GM12891 (cell line): ENCODE measurements around the gene TCTA.

Source experiments
- DNase-seq: peaks from one replicate; pipeline ENCODE4 v3.0.0; 2011; ENCODE audit warnings: low spot score; ENCODE audit not compliant: insufficient read length
- FAIRE-seq: peaks from 2 replicates; lab custom pipeline; 2011; peaks lifted over from hg19 to GRCh38; lab: Jason Lieb, UNC
- PAX5 ChIP-seq: IDR thresholded peaks from 2 replicates; pipeline ENCODE4 v1.6.1; 2011; ENCODE audit warnings: low read length, moderate library complexity, mild to moderate bottlenecking; ENCODE audit not compliant: insufficient read depth, severe bottlenecking
- POLR2A ChIP-seq: IDR thresholded peaks from 2 replicates; pipeline ENCODE4 v1.6.1; 2011; ENCODE audit warnings: low read depth, low read length, control low read depth
- POLR2AphosphoS5 ChIP-seq: IDR thresholded peaks from 2 replicates; pipeline ENCODE4 v1.6.1; 2011; ENCODE audit warnings: low read depth, low read length, control low read depth
- POU2F2 ChIP-seq: IDR thresholded peaks from 2 replicates; pipeline ENCODE4 v1.6.1; 2011; ENCODE audit warnings: low read depth, mild to moderate bottlenecking, control low read depth, low read length, moderate library complexity
- SPI1 ChIP-seq: IDR thresholded peaks from 2 replicates; pipeline ENCODE4 v1.6.1; 2011; ENCODE audit warnings: low read depth, low read length, control low read depth
- TAF1 ChIP-seq: IDR thresholded peaks from 2 replicates; pipeline ENCODE4 v1.6.1; 2011; ENCODE audit warnings: low read depth, low read length, control low read depth

TCTA gene

GRCh38 chr3:49410066-49410845, 2.0 kb upstream of the TCTA start:
- no peak for TF ChIP-seq POLR2AphosphoS5
- TF ChIP-seq PAX5: no peak
- TF ChIP-seq TAF1: no peak
- TF ChIP-seq POU2F2: no peak
- no peak for TF ChIP-seq SPI1
- no peak for TF ChIP-seq POLR2A
- FAIRE-seq (no peak), DNase-seq (no peak)

- FAIRE-seq: no peak
- no peak for TF ChIP-seq PAX5
- TF ChIP-seq POLR2A: no peak
- TF ChIP-seq POU2F2: no peak
- no peak for TF ChIP-seq TAF1
- TF ChIP-seq POLR2AphosphoS5: no peak
- no peak for TF ChIP-seq SPI1
- no peak for DNase-seq
These were observed 1.2 kb upstream of the TCTA start for GRCh38 chr3:49410846-49411534.

GRCh38 chr3:49411535-49411967, 672 bp upstream of the TCTA start:
- FAIRE-seq (no peak), DNase-seq (no peak)
- TF ChIP-seq SPI1: no peak
- no peak for TF ChIP-seq POLR2A
- TF ChIP-seq POU2F2: no peak
- TF ChIP-seq TAF1: no peak
- no peak for TF ChIP-seq POLR2AphosphoS5
- no peak for TF ChIP-seq PAX5

GRCh38 chr3:49412632-49413337, 562 bp downstream of the TCTA start:
- FAIRE-seq (no peak), DNase-seq (no peak)
- no peak for TF ChIP-seq SPI1
- TF ChIP-seq PAX5: no peak
- no peak for TF ChIP-seq POLR2AphosphoS5
- no peak for TF ChIP-seq POLR2A
- no peak for TF ChIP-seq TAF1
- no peak for TF ChIP-seq POU2F2

GRCh38 chr3:49413338-49413734, 1.1 kb downstream of the TCTA start:
- DNase-seq (no peak), FAIRE-seq (no peak)
- TF ChIP-seq PAX5 (no peak), SPI1 (no peak), POLR2AphosphoS5 (no peak), POLR2A (no peak), TAF1 (no peak), POU2F2 (no peak)

GRCh38 chr3:49414753-49415152, 2.5 kb downstream of the TCTA start:
- FAIRE-seq (no peak), DNase-seq (no peak)
- no peak for TF ChIP-seq SPI1
- no peak for TF ChIP-seq PAX5
- no peak for TF ChIP-seq POLR2A
- TF ChIP-seq POU2F2: no peak
- TF ChIP-seq TAF1: no peak
- no peak for TF ChIP-seq POLR2AphosphoS5

- DNase-seq: peak; percentile 54
- peak; percentile 96 for FAIRE-seq
- no peak for TF ChIP-seq PAX5
- TF ChIP-seq SPI1: peak; percentile 84
- no peak for TF ChIP-seq TAF1
These were observed 3.8 kb downstream of the TCTA start for GRCh38 chr3:49415931-49416601.

GRCh38 chr3:49416867-49417266, 4.6 kb downstream of the TCTA start:
- FAIRE-seq (peak; percentile 84), DNase-seq (no peak)
- TF ChIP-seq POLR2A: no peak
- TF ChIP-seq PAX5: no peak
- TF ChIP-seq TAF1: no peak
- TF ChIP-seq SPI1: no peak
- TF ChIP-seq POLR2AphosphoS5: no peak
- no peak for TF ChIP-seq POU2F2
